ENCODE measurements around the gene AQP2.

- TF ChIP-seq, protein P1, sequence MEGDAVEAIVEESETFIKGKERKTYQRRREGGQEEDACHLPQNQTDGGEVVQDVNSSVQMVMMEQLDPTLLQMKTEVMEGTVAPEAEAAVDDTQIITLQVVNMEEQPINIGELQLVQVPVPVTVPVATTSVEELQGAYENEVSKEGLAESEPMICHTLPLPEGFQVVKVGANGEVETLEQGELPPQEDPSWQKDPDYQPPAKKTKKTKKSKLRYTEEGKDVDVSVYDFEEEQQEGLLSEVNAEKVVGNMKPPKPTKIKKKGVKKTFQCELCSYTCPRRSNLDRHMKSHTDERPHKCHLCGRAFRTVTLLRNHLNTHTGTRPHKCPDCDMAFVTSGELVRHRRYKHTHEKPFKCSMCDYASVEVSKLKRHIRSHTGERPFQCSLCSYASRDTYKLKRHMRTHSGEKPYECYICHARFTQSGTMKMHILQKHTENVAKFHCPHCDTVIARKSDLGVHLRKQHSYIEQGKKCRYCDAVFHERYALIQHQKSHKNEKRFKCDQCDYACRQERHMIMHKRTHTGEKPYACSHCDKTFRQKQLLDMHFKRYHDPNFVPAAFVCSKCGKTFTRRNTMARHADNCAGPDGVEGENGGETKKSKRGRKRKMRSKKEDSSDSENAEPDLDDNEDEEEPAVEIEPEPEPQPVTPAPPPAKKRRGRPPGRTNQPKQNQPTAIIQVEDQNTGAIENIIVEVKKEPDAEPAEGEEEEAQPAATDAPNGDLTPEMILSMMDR (IDR thresholded peaks at IDR 0.05; ENCODE audit: low read length): no peak
- no peak for TF ChIP-seq EZH2 (IDR thresholded peaks at IDR 0.05; ENCODE audit: borderline replicate concordance, low read length)
These were observed 56.4 kb downstream of the AQP2 start for GRCh38 chr12:50006754-50007442.

Data from OCI-LY1 (cell line).